Panc1 (cell line): ENCODE measurements around the gene LENEP. TPM values are rescaled to one million over a fixed set of nuclear protein-coding genes. Genes with fewer than 3 reads are reported as not detected.

ENCODE experiments used
- ATAC-seq: fragments of 200-7000 bp; cut with Tn5 transposase; 2 replicates; pipeline ENCODE4 v1.9.1; 2020; ENCODE audit warnings: mild to moderate bottlenecking, moderate library complexity
- BruUV-seq: library from RNA; stranded (reverse); fragments of 400-500 nt; replicated peaks from 2 replicates; lab custom pipeline; 2021; lab: Mats Ljungman, UMichigan
- CTCF ChIA-PET: fragments of 300-600 bp; sonication (Branson Sonifier 250); formaldehyde crosslinking; loops from one replicate; lab custom pipeline; 2022; ENCODE audit warnings: antibody characterized with exemption; lab: Charles Lee
- POLR2A ChIA-PET: fragments of 300-600 bp; sonication (Branson Sonifier 250); formaldehyde crosslinking; loops from one replicate; lab custom pipeline; 2022; ENCODE audit warnings: antibody characterized with exemption; lab: Charles Lee
- DNase-seq: peaks from one replicate; pipeline ENCODE4 v3.0.0-alpha.2; 2010; ENCODE audit warnings: low read depth, low spot score
- H3K27ac ChIP-seq: 2 replicates; pipeline ENCODE4 v1.5.1; 2011; ENCODE audit warnings: mild to moderate bottlenecking, low read length, inconsistent platforms
- H3K27me3 ChIP-seq: fragments of 200-500 bp; sonication (Bioruptor generic); 2 replicates; pipeline ENCODE4 v1.6.0; 2014; ENCODE audit warnings: low read length, inconsistent platforms; ENCODE audit not compliant: control insufficient read depth, insufficient read depth
- H3K36me3 ChIP-seq: fragments of 200-500 bp; sonication (Bioruptor generic); 2 replicates; pipeline ENCODE4 v1.5.1; 2014; ENCODE audit warnings: inconsistent platforms, mild to moderate bottlenecking, low read length, moderate library complexity; ENCODE audit not compliant: control insufficient read depth, insufficient read depth
- H3K4me1 ChIP-seq: 2 replicates; pipeline ENCODE4 v1.5.1; 2011; ENCODE audit warnings: inconsistent platforms, mild to moderate bottlenecking, low read length, moderate library complexity; ENCODE audit not compliant: control insufficient read depth, insufficient read depth
- H3K4me3 ChIP-seq, 2 experiments: 2 replicates each; pipeline ENCODE4 v1.5.1; 2011 to 2012; ENCODE audit warnings: low read depth in 2 of 2, low read length in 2 of 2, mild to moderate bottlenecking in 2 of 2, inconsistent platforms in 1 of 2, moderate library complexity in 1 of 2
- H3K9me3 ChIP-seq: fragments of 200-500 bp; sonication (Bioruptor generic); 2 replicates; pipeline ENCODE4 v1.5.1; 2014; ENCODE audit warnings: low read depth, mild to moderate bottlenecking, inconsistent platforms, low read length, moderate library complexity; ENCODE audit not compliant: control insufficient read depth, insufficient read depth
- POLR2AphosphoS5 ChIP-seq: IDR thresholded peaks from 2 replicates; pipeline ENCODE4 v1.6.1; 2012; ENCODE audit warnings: mild to moderate bottlenecking, low read depth, low read length, moderate library complexity
- REST ChIP-seq, 2 experiments: IDR thresholded peaks; 2 replicates each; pipeline ENCODE4 v1.6.1; 2011 to 2012; ENCODE audit warnings: low read depth in 2 of 2, control low read depth in 1 of 2, low read length in 1 of 2, mild to moderate bottlenecking in 1 of 2, moderate library complexity in 1 of 2; ENCODE audit not compliant: insufficient read depth in 1 of 2
- SIN3A ChIP-seq: IDR thresholded peaks from 2 replicates; pipeline ENCODE4 v1.6.1; 2012; ENCODE audit warnings: low read depth, mild to moderate bottlenecking, low read length, moderate library complexity, borderline replicate concordance; ENCODE audit not compliant: insufficient read depth
- TCF7L2 ChIP-seq: IDR thresholded peaks from 2 replicates; pipeline ENCODE4 v1.6.1; 2011; ENCODE audit warnings: mild to moderate bottlenecking, low read depth, low read length, inconsistent platforms
- in situ Hi-C: cut with HindIII; loops from 2 replicates; pipeline ENCODE4 v1.10.0; 2016; ENCODE audit warnings: low sequenced_read_pairs, low pct_unique_long_range_greater_than_20kb
- intact Hi-C: fragments of 100-400 bp; cut with micrococcal nuclease; formaldehyde crosslinking; loops from one replicate; pipeline ENCODE4 v1.10.0; 2022; ENCODE audit not compliant: unreplicated experiment
- total RNA-seq: library from RNA; stranded (reverse); gene quantifications from one replicate; pipeline ENCODE4 v1.2.1, GENCODE V29; 2021; ENCODE audit not compliant: unreplicated experiment
- TF ChIP-seq, protein P1 (sequence below): fragments of 450-650 bp; IDR thresholded peaks from 2 replicates; pipeline ENCODE4 v1.5.1; 2017; ENCODE audit warnings: mild to moderate bottlenecking

Gene LENEP
- total RNA-seq, 1 experiment from 2014 or later, result 0.67 TPM

- Histone ChIP-seq H3K4me1 (peaks cover 44% of the 10 kb centered on the region), H3K9me3 (no peaks in the 10 kb centered on the region), H3K27me3 (no peaks in the 10 kb centered on the region), H3K36me3 (peaks cover 8% of the 10 kb centered on the region), H3K4me3 (peak within 1 kb of the TSS; percentile 77 to 88), H3K27ac (peak within 1 kb of the TSS; percentile 98)
- ChIA-PET POLR2A (interaction anchor here (0.5 to 1.2 kb wide), 6 partner anchors 8 to 702 kb away, joined by 3 to 15 read pairs (median 5); partner anchors contain the start of genes FLAD1 and PBXIP1), CTCF (interaction anchor here (0.7 to 1.0 kb wide), 4 partner anchors 18 to 43 kb away, joined by 3 to 17 read pairs (median 3); no protein-coding TSS in a partner anchor)
- no TSS peak for BruUV-seq
- in situ Hi-C loops, result no loop called here
- peak; percentile 99 for DNase-seq
- ATAC-seq, result peak; percentile 81
- TF ChIP-seq POLR2AphosphoS5 (peak; percentile 79; the same call in 1 of the 2 replicates), TCF7L2 (peak; percentile 100), SIN3A (peak; percentile 76), REST (IDR thresholded peaks at IDR 0.05; ENCODE audit: insufficient read depth in 1 of 2, low read depth in 2 of 2, low read length in 1 of 2) (no peak)
- TF ChIP-seq, protein P1, sequence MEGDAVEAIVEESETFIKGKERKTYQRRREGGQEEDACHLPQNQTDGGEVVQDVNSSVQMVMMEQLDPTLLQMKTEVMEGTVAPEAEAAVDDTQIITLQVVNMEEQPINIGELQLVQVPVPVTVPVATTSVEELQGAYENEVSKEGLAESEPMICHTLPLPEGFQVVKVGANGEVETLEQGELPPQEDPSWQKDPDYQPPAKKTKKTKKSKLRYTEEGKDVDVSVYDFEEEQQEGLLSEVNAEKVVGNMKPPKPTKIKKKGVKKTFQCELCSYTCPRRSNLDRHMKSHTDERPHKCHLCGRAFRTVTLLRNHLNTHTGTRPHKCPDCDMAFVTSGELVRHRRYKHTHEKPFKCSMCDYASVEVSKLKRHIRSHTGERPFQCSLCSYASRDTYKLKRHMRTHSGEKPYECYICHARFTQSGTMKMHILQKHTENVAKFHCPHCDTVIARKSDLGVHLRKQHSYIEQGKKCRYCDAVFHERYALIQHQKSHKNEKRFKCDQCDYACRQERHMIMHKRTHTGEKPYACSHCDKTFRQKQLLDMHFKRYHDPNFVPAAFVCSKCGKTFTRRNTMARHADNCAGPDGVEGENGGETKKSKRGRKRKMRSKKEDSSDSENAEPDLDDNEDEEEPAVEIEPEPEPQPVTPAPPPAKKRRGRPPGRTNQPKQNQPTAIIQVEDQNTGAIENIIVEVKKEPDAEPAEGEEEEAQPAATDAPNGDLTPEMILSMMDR, result no peak
- intact Hi-C loops, result no loop called here
These were observed 19.1 kb upstream of the LENEP start, which contains the start of gene CKS1B for GRCh38 chr1:154974102-154974807. Gene CKS1B (plus strand): TSS chr1:154974681. CDS start chr1:154974746, 65 bp downstream.

- no peaks in the 10 kb centered on the region for H3K9me3 ChIP-seq
- CTCF ChIA-PET, result interaction anchor here (1.0 kb wide), 1 partner anchor 42 kb away, joined by 3 read pairs; no protein-coding TSS in a partner anchor
- peaks cover 11% of the 10 kb centered on the region for H3K36me3 ChIP-seq
- POLR2A ChIA-PET, result interaction anchor here (0.5 to 1.1 kb wide), 3 partner anchors 21 to 703 kb away, joined by 3 to 4 read pairs (median 3); no protein-coding TSS in a partner anchor
- H3K4me3 ChIP-seq, result peak overlapping the region; percentile 77 to 88
- peak overlapping the region; percentile 98 for H3K27ac ChIP-seq
- TF ChIP-seq POLR2AphosphoS5 (peak; percentile 87), SIN3A (no peak), TCF7L2 (peak; percentile 94), REST (IDR thresholded peaks at IDR 0.05; ENCODE audit: insufficient read depth in 1 of 2, low read depth in 2 of 2, low read length in 1 of 2) (no peak)
- TF ChIP-seq, protein P1, result no peak
- BruUV-seq, result no TSS peak
- peak; percentile 98 for DNase-seq
- intact Hi-C loops, result no loop called here
- ATAC-seq, result peak; percentile 54
- no peaks in the 10 kb centered on the region for H3K27me3 ChIP-seq
- H3K4me1 ChIP-seq, result peaks cover 44% of the 10 kb centered on the region
- in situ Hi-C loops, result no loop called here
These were observed 18.5 kb upstream of the LENEP start for GRCh38 chr1:154974808-154975408.
